ENCODE measurements around the gene TMTC1.
A peak's percentile ranks its signal among the peaks of the same experiment; 100 is the strongest.
"Not testable (repeated sequence)": the region's sequence is repeated elsewhere in the genome, so short reads cannot be mapped to it uniquely, and the experiment has no call there.

Gene TMTC1

DNA sequence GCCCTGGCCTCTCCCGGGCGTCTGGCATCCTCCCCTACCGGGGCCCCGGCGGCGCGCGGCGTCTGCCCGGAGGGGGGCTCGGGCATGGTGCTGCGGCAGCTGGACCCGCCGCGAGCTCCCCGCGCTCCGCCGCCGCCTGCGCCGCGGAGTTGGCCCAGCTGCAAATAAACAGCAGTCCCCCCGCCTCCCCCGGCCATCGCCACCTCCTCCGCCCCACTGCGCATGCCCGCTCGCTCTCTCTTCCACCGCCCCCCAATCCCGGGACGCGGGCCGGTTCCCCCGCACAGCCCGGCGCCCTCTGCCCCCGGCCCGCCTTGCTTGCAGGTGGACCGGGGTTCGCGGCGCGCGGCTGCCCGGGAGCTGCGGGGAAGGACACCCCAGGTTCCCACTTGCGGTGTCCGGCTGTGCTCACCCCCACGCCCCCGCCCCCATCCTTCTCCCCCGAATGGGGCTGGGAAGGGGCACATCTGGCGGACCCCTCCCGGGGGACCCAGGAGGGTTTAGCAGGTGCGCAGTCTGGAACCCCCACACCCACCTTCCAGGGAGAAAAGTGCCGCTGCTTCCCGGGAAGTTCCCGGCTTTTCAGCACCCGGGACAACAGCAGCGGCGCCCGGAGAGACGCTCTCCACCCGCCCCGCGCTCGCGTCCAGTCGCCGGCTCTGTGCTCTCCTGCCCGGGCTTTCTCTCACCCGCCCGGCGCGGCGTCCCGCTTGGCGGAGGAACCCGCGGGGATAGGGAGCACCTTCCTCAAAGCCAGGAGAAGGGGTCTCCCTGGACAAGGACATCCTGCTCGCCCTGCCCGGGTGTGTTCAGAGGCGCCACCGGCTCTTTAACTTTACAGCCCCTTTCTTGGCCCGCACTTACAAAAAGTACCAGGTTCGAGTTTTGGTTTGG lies at the start of gene TMTC1:
Gene TMTC1 (minus strand): TSS at position 170 of the 894 bp plus-strand sequence. CDS start 191 bp downstream, outside the sequence.
- DNase-seq: peak; percentile 57

DNA sequence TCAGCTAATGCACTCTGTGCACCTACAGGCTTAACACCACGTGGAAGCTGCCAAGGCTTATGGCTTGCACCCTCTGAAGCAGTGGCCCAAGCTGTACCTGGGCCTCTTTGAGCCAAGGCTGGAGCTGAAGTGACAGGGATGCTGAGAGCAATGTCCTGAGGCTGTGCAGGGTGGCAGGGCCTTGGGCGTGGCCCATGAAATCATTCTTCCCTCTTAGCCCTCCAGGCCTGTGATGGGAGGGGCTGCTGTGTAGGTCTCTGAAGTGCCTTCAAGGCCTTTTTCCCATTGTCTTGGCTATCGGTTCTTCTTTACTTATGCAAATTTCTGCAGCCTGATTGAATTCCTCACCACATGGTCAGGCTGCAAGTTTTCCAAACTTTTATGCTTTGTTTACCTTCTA lies 47.4 kb upstream of the TMTC1 start:
- DNase-seq: no peak

DNA sequence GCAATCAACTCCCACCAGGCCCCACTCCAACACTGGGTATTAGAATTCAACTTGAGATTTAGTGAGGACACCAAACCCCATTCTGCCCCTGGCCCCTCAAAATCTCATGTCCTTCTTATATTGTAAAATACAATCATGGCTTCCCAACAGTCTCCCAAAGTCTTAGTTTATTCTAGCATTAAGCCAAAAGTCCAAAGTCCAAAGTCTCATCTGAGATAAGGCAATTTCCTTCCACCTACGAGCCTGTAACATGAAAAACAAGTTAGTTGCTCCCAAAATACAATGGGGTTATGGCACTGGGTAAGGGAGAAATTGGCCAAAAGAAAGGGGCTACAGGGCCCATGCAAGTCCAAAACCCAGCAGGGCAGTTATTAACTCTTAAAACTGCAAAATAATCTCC lies 46.6 kb upstream of the TMTC1 start:
- DNase-seq: no peak

DNA sequence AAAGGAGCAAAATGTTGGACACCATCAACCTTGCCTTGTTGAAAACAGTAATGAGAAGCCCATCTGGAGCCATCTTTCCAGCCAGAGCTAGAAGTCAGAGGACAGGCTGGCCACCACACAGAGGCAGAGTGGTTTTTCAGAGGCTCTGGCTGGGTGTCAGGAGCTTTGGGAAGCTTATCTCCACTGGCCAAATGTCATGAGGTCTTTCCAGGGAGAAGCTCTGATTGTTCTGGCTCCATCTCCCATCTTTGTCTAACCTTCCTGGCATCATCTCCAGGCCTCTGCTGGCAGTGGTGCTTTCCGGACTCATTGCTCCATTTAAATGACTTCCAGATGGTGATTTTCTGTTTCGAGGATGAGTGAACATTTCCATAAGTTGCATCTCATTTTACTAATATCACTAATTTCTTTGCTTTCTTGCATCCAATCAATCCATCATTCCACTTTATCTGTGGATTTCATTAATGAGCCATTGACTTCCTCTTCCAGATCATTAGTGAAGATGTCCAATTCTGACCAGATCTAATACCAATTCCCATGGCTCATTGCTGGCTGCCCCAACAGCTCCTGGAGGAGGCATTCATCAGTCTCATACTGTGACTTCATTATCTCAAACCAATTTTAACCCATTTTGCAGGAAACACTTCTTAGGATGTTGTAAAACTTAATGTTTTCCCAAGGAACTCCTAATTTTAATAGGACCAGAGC lies 35.3 kb upstream of the TMTC1 start:
- DNase-seq: no peak

DNA sequence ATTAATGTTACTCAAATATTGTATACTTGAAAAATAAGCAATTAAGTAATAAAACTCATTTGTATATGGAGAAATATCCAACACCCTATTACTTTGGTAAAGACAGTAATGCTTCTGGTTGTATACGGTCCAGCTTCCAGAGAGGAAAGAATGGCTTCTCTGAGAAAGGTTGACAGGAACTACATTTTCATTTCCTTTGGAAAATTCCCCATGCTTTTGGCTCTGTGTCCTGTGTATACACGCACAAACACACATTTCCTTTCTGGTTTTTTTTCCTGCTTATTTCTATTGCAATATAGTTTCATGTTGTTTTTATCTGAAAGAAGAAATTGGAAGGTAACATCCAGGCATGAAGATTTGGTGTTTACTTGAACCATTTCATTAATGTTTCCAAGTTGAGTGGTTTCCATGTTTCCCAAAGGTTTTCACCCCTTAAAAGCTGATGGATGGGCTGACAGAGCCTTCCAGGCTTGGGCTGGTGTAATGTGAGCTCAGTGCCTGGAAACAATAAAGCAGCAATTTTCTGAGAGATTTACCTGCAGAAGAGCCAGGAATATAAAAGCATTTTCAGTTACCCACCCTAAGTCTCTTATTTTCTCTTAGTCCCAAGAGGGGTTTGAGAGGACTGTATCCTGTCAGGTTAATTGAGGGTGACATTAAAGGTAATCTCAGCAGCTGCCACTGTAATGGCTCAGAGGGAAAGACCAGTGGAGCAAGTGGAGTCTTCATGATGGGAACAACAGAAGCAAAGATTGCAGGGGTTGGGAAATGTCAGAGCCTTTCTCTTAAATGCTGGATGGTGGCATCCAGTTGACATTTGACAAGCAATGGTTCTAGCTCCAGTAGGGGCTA lies 33.4 kb upstream of the TMTC1 start:
- no peak for DNase-seq

DNA sequence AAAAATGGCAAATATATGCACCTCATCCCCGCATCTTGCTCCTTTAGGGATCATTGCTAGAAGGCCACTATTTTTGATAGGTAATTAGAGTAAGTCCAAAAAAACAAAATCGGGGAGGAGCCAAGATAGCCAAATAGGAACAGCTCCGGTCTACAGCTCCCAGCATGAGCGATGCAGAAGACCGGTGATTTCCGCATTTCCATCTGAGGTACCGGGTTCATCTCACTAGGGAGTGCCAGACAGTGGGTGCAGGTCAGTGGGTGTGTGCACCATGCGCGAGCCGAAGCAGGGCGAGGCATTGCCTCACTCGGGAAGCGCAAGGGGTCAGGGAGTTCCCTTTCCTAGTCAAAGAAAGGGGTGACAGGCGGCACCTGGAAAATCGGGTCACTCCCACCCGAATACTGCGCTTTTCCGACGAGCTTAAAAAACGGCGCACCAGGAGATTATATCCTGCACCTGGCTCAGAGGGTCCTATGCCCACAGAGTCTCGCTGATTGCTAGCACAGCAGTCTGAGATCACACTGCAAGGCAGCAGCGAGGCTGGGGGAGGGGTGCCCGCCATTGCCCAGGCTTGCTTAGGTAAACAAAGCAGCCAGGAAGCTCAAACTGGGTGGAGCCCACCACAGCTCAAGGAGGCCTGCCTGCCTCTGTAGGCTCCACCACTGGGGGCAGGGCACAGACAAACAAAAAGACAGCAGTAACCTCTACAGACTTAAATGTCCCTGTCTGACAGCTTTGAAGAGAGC lies 26.0 kb upstream of the TMTC1 start:
- not testable (repeated sequence) for DNase-seq

DNA sequence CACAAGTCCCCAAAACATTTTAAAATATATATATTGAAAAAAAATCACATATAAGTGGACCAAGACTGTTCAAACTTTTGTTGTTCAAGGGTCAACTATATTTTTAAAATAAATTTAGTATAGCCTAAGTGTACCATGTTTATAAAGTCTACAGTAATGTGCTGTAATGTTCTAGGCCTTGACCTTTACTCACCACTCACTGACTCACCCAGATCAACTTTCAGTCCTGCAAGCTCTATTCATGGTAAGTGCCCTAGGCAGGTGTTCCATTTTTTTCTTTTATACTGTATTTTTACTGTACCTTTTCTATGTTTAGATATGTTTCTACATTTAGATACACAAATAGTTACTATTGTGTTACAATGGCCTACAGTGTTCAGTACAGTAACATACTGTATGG lies 23.4 kb upstream of the TMTC1 start:
- no peak for DNase-seq

DNA sequence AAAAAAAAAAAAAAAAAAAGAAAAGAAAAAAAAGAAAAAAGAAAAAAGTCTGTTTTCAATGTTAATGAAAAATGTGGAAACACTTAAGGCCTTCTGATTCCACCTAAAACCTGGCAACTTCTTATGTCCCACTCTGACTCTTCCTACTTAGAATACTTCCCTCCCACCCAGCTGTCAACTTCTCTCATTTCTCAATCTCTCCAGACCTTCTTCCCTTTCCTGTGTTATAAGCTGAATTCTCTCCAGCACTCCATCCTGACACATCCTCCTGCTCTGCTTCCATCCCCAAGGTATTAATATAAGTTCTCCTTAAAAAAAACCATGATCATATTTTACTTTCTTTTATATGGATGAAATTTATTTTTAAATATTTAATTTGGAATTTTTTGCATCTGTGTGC lies 20.3 kb upstream of the TMTC1 start:
- no peak for DNase-seq

DNA sequence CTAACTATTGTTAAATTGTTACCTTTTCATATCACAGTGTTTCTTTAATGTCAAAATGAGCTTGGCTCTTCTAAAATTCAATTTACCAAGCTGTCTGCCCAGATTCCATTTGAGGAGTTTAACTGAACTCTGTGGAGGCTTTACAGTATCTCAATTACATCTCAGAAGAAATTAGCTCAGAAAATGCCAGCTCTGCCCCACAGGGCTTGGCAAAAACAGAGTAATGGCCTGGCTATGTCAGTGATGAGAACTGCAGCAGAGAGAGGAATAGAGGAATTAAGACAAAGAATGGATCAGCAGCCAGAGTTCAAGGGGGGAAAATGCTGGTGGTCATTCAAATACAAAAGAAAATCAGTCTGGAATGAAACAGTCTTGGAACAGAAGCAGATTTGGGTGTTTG lies 15.8 kb upstream of the TMTC1 start:
- DNase-seq: no peak

DNA sequence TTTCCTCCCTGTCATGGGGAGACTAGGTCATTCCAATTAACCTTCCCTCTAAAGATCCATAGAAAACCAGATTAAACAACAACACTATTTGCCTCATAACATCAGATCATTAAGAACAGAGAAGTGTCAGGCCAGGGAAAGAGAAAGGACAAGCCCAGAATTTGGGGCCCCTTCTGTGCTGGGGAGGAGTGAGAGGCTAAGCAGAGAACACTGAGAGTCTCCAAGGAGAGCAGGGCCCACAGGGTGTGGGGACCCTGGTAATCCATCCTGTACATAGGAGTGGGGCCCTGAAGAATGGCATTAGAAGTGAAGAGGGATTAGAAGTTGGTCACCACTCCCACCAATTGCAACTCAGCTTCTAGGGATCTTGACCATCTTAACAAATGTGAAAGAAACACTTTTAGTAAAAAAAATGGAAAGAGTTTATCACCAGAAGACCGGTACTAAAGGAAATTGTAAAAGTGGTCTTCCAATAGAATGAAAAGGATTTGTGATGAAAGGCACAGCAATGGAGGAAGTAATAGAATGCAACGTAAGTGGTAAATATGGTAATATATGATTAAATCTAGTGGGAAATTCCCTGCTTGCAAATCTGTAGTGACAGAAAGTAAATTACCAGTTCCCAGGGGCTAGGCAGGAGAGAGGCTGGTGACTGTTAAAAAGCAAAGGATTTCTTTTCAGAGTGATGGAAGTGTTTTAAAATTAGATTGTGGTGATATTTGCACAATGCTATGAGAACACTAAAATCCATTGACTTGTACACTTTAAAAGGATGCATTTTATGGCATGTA lies 14.0 kb upstream of the TMTC1 start:
- DNase-seq: no peak

DNA sequence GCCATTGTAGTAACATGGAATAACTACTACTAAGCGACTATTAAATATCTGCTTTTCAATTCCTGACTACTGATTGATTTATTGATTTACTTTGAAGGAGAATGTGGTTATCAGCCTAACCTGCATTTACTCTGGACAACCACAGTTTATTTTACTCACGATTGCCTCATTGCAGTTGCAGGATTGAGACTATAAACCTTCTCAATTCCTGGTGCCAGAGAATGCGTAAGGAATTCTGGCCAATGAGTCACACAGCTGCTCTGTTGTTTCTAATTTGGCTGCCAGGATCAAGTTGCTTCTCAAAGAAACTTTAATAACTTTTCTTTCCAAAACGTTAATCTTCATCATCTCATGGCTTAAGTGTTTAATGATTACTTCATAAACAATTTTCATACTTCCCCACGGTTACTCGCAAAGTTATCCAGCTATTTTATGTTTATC lies 13.1 kb upstream of the TMTC1 start:
- DNase-seq: no peak

DNA sequence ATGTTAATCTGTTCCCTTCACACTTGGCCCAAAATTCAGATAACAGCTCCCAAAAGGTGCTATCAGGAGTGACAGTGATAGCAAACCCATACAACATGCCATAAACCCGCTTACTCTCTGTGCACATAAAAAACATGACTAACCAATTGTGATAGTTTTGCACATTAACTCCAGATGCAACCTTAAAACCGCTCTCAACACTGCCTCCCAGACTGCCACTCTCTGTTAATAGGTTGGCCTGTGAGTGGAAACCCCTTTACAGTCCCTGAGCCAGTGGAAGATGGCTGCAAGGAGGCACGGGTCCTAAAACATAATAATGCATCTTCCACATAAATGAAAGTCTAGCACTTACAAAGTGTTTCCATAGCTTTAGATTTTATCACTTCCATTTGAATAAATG lies 12.0 kb upstream of the TMTC1 start:
- DNase-seq: no peak

DNA sequence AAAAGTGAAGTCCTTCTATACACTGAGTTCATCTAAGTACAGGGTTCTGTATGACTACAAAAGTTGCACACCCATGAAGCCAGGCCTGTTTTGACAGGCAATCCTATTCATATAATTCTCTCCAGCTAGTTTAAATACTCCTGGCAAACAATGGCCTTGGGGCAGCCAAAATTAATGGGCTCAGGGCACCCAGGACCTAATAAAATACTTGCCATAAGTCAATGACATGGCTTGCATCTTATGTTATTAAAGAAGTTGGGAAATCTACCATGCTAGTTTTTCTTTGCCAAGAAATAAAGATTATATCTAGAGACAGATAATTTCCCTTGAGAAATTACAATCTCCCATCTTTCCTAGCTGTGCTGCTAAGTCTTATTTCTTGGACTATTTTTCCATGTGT lies 11.1 kb upstream of the TMTC1 start:
- no peak for DNase-seq

DNA sequence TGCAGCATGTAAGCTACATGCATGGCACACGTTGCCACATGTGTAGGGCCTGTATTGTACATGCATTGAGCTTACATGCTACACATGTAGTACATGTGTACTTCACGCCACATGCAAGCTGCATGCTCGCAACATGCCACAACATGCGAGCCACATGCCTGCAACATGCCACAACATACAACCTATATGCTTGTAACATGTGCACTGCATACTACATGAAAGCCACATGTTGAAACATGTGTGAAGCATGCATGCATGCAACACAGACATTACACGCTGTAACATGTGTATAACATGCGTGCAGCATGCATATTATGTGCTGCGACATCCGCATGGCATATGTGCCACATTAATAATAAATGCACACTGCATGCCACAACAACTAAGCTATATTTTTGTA lies 9.1 kb upstream of the TMTC1 start:
- DNase-seq: no peak

DNA sequence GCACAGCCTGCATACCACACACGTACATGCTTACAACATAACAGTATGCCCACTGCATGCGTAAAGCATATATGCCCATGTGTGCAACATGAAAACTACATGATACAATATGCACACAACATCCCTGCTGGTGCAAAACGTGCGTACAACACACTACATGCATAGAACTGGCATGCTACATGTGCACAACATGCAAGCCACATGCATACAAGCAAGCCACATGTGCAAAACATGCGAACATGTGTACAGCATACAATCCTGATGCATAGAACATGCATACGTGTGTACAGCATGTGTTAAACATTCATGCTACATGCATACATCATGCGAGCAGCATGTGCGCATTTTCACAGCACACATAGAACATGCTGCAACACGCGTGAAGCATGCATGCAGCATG lies 8.4 kb upstream of the TMTC1 start:
- DNase-seq: no peak

DNA sequence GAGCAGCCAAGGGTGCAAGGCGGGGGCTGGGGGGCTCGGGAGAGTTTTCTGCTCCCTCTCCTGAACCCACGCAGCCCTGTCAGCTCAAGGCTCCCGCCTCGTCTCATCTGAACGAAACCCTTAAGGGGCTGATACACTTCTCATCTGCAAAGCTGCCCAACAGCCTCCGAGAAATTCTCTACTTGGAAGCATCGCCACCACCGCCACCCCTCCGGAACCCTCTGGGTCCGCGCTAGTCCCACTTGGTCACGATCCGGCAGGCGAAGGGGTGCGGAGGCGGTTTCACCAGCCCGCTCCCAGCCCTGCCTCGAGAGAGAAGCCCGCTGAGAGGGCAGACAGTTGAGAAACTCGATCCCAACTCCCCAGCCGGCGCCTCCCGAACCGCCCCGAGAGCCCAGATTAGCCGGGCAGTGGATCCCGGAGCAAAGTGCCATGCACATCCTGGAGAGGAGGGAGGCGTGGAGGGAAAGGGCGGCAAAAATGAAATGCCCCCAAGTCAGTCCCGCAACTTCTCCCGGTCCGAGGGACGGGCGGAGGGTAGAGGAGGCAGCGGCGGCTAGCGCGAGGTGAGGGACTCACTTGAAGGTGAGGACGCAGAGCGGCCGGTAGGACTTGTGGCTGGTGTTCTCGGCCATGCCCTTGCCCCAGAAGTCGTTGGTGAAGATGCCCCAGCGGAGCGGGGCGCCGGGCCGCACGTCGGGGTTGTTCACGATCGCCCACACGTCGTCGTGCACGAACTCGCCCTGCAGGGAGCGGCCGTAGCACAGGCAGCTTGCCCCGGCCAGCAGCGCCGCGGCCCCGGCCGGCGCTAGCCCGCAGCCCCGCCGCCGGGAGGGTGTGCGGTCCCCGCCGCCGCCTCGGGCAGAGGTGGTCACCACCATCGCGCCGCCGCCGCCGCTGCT lies 620 bp downstream of the TMTC1 start:
- DNase-seq: peak; percentile 30

DNA sequence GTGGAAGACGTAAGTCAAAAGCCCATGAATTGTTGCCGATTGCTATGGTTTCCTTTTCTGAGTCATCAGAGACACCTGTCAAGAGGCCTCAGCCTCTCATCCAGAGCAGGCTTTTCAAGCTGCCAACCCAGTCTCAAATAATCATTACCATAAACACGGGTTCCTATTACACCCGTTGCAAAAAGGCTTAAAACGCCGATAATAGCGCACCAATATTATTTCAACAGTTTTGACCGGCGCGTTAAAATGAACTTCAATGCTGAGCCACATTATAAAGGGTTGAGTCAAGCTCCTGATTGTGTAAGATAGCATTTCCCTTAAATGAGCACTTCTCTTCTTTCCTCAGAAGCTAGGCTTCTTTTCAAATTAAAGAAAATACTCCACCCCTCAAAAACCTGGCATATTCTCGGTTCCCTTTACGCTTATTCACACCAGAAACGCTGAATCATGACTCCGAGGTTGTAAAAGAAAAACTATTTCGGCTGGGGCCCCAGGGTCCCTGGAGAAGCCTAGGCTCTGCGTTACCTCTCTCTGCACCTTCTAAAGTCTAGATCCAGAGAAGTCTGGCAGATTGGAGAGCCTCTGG lies 1.4 kb downstream of the TMTC1 start:
- DNase-seq: peak; percentile 6

DNA sequence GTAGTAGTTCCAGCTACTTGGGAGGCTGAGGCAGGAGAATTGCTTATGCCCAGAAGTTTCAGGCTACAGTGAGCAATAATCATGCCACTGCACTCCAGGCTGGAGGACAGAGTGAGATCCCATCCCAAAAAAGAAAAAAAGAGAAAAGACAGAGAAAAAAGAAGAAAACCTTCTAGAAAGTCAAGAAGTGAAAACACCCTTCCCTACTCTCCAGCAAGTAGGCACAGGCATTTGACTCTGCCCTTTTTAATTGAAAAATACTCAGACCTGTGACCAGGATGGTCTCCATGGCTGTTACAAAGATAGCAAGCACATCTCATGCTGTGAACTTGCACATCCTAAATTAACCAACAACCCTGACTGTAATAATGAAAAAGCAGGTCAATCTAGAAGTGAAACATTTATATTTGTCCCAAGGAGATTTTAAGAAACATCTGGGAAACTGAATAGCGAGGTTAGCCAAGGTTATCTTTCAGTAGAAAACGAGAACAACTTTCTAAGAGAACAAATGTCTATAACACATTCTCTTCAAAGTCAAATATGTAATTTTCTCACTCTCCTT lies 2.0 kb downstream of the TMTC1 start:
- no peak for DNase-seq

DNA sequence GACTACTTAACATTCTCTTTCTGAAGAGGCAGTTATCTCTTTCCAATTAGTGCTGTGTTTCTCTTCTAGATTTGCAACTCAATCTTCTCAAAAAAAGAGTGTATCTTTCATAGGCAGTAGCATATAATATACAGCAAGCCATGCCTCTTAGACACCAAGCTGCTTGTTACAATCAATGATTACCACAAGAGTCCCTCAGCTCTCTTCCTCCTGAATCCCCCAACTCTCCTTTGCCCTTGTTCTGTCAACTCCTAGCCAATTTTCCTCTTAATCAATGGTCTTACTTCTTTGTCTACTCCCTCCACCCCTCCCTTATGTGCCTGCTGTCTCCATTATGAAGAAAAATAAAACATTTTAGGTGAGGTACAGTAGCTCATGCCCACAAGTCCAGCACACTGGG lies 2.6 kb downstream of the TMTC1 start:
- DNase-seq: no peak

DNA sequence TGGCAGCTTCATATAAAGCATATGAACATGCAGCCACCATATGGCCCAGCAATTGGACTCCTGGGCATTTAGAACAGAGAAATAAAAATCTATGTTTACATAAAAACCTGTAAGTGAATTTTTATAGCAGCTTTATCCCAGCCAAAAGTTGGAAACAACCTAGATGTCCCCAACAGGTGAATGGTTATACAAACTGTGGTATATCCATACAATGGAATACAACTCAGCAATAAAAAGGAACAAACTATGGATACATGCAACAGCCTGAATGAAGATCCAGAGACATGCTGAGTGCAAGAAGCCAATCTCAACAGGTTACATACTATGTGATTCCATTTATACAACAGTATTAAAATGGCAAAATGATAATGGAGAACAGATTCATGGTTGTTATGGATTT lies 3.7 kb downstream of the TMTC1 start:
- DNase-seq: no peak
